Measurements from ENCODE around the gene RSPO4. TPM values are rescaled to one million over a fixed set of nuclear protein-coding genes. Genes with fewer than 3 reads are reported as not detected.

Gene RSPO4
- total RNA-seq, 4 donors from 2014 or later = not detected

- Histone ChIP-seq H3K27ac (no peak overlapping the region), H3K9me3 (no peaks in the 10 kb centered on the region), H3K27me3 (no peaks in the 10 kb centered on the region), H3K4me3 (no peak overlapping the region), H3K36me3 (no peaks in the 10 kb centered on the region), H3K4me1 (no peaks in the 10 kb centered on the region)
- TF ChIP-seq POLR2A (IDR thresholded peaks at IDR 0.05) (no peak), CTCF (IDR thresholded peaks at IDR 0.05 in 4 of 5, conservative IDR thresholded peaks at IDR 0.05 in 1 of 5) (no peak)
- no peak for DNase-seq
- no peak for ATAC-seq
- intact Hi-C loops (cut with DNase I; ENCODE audit: low total_unique reads) = no loop called here
- in situ Hi-C loops (cut with MboI; ENCODE audit: low sequenced_read_pairs in 4 of 4) = no loop called here
Measured at GRCh38 chr20:939606-940005, 62.5 kb downstream of the RSPO4 start.

DNA sequence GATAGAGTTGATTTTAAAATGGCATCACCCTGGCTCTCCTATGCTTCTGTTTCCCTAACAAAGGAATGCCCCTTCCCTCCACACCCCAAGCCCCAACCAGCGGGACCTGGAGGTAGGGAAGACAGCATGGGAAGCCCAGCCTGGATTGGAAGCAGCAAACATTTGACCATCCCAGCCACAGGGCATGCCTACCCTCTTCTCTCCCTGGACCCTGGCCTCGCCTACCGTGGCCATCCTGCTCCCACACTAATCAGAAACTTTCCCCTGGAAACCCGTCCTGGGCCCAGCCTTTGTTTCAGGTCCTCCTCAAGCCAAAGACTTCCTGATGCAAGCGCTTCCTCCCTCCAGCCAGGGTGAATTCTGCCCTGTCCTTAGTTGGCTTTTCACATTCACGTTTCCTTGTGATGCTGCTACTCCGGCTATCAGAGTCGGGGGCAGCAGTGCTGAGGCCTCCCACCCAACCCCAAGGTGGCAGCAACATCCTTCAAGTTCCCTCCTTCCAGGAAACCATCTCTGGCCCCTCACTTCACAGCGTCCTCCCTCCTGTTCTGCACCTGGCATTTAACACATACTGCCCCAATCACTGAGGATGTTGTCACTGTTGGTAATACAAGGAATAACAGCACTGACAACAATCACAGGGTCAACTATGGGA lies 67.8 kb downstream of the RSPO4 start:
- Histone ChIP-seq H3K36me3 (no peaks in the 10 kb centered on the region), H3K27ac (no peak overlapping the region), H3K9me3 (no peaks in the 10 kb centered on the region), H3K4me1 (no peaks in the 10 kb centered on the region), H3K4me3 (no peak overlapping the region), H3K27me3 (peaks cover 0 to 2% (median 0%) of the 10 kb centered on the region in 3 donors)
- no peak for TF ChIP-seq CTCF (IDR thresholded peaks at IDR 0.05 in 4 of 5, conservative IDR thresholded peaks at IDR 0.05 in 1 of 5)
- TF ChIP-seq POLR2A (IDR thresholded peaks at IDR 0.05) = no peak
- ATAC-seq (no peak), DNase-seq (no peak)
- in situ Hi-C loops (cut with MboI; ENCODE audit: low sequenced_read_pairs in 4 of 4) (no loop called here), intact Hi-C loops (cut with DNase I; ENCODE audit: low total_unique reads) (no loop called here)

DNA sequence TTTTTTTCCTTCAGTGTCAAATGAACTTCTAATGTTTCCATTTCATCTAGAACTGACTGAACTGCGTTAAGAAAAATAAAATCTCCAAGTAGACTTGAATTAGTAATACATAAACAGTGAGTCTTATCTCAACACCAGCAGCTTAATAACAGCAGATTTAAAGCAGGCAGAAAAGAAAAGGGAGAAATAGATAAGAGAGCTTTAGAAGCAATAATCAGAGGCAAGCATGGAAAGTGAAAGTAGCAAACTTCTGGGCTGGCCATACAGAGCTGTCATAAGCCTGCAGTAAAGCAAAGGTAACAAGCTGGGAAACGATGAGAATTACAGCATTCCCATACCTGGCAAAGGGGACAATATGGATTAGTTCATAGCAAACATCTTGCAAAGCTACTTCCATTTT lies 69.1 kb downstream of the RSPO4 start:
- no peaks in the 10 kb centered on the region for H3K9me3 ChIP-seq
- no peaks in the 10 kb centered on the region for H3K4me1 ChIP-seq
- H3K27me3 ChIP-seq = peaks cover 0 to 2% (median 0%) of the 10 kb centered on the region in 3 donors
- no peaks in the 10 kb centered on the region for H3K36me3 ChIP-seq
- in situ Hi-C loops (cut with MboI; ENCODE audit: low sequenced_read_pairs in 4 of 4) = no loop called here
- TF ChIP-seq CTCF (IDR thresholded peaks at IDR 0.05 in 4 of 5, conservative IDR thresholded peaks at IDR 0.05 in 1 of 5) (no peak), POLR2A (IDR thresholded peaks at IDR 0.05) (no peak)
- intact Hi-C loops (cut with DNase I; ENCODE audit: low total_unique reads) = no loop called here
- ATAC-seq (no peak), DNase-seq (no peak)
- no peak overlapping the region for H3K4me3 ChIP-seq
- no peak overlapping the region for H3K27ac ChIP-seq

DNA sequence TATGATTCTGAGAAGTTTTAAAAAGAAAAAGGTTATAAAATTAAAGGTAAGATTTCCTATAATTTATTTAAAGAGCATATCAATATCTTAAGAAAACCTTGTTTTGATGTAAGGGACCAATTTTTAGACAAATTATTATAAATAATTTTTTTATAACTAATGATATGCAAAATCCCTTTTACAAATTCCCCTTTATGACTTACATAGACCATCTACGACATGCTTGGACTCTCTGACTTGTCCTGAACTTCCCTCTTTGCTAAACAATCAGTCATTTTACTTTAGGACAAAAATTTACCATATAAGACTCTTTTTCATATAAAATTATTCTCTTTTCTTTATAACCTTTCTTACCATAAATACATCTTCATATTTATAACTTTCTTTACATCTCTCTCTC lies 70.7 kb downstream of the RSPO4 start:
- TF ChIP-seq CTCF (IDR thresholded peaks at IDR 0.05 in 4 of 5, conservative IDR thresholded peaks at IDR 0.05 in 1 of 5) (no peak), POLR2A (IDR thresholded peaks at IDR 0.05) (no peak)

DNA sequence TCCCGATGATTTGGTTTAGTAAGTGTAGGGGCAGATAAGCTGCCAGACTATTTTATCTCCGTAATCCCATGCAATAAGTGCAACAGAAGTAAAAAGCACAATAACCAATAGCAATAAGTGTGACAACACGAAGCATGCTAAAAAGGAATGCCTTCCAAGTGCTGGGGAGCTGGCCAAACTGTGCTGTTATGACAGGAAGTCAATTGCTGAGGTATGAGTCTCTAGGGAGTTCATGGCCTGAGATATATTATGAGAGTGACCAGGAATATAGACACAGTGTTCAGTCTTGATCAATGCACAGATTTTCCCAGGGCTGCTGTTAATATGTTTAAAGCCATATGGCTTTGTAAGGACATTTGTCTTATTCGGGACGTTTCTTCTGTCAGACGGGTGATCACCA lies 75.4 kb downstream of the RSPO4 start:
- Histone ChIP-seq H3K36me3 (no peaks in the 10 kb centered on the region), H3K27me3 (peaks cover 0 to 2% (median 0%) of the 10 kb centered on the region in 3 donors), H3K27ac (no peak overlapping the region), H3K4me3 (no peak overlapping the region), H3K9me3 (no peaks in the 10 kb centered on the region), H3K4me1 (no peaks in the 10 kb centered on the region)
- in situ Hi-C loops (cut with MboI; ENCODE audit: low sequenced_read_pairs in 4 of 4) (no loop called here), intact Hi-C loops (cut with DNase I; ENCODE audit: low total_unique reads) (loop anchor here (10.0 kb wide), 1 partner anchor 58 kb away; no protein-coding TSS in a partner anchor)
- TF ChIP-seq CTCF (IDR thresholded peaks at IDR 0.05 in 4 of 5, conservative IDR thresholded peaks at IDR 0.05 in 1 of 5) = no peak
- no peak for TF ChIP-seq POLR2A (IDR thresholded peaks at IDR 0.05)
- DNase-seq (no peak), ATAC-seq (no peak)

More for the DNA sequence above, 70.7 kb downstream of the RSPO4 start:
- DNase-seq = no peak
- in situ Hi-C loops (cut with MboI; ENCODE audit: low sequenced_read_pairs in 4 of 4) (no loop called here), intact Hi-C loops (cut with DNase I; ENCODE audit: low total_unique reads) (no loop called here)
- Histone ChIP-seq H3K27ac (no peak overlapping the region), H3K4me3 (no peak overlapping the region), H3K9me3 (no peaks in the 10 kb centered on the region), H3K4me1 (no peaks in the 10 kb centered on the region), H3K36me3 (no peaks in the 10 kb centered on the region), H3K27me3 (peaks cover 0 to 2% (median 0%) of the 10 kb centered on the region in 3 donors)
- ATAC-seq = no peak
